Measurements from ENCODE around the gene MVK. TPM values are rescaled to one million over a fixed set of nuclear protein-coding genes. Genes with fewer than 3 reads are reported as not detected.

Gene MVK
- total and polyA plus RNA-seq, 2 experiments from 2014 or later = 16.7 to 40.1 TPM

DNA sequence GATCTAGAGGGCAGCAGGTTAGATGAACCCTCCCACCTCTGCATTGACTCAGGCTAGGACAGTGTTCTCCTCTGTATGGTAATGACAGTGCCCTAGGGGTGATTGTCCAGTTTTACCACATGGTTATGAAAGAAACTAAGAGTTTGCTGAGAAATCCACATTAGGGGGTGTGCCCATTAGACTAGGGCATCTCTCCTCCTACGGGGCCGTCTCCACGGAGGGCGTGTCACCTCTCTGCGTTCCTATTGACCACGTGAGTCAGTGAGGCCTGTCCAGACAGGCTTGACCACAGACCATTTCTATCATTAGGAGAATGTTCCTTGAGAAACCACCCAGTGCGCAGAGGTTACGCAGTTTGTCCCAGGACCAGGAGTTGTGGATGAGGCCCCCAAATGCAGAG, 8.3 kb downstream of the MVK start:
- Histone ChIP-seq H3K27ac (ENCODE audit: low read depth) (no peak overlapping the region), H3F3A (replicated peaks; ENCODE audit: low read depth) (no peaks in the 10 kb centered on the region)

More for the DNA sequence above, 8.3 kb downstream of the MVK start:
- H3K4me3 ChIP-seq = no peak overlapping the region
- H3K4me1 ChIP-seq (ENCODE audit: insufficient read depth) = no peaks in the 10 kb centered on the region
- H3K4me2 ChIP-seq = no peak overlapping the region
- peaks cover 2% of the 10 kb centered on the region; the same call in 1 of the 3 replicates for H3K4me1 Mint-ChIP-seq
- no peaks in the 10 kb centered on the region; the same call in 1 of the 2 replicates for H4K20me1 ChIP-seq (replicated peaks; ENCODE audit: insufficient read depth)
- H3K27ac Mint-ChIP-seq = no peak overlapping the region
- H3K36me3 Mint-ChIP-seq (ENCODE audit: low read depth) = peaks cover 56% of the 10 kb centered on the region
- no peaks in the 10 kb centered on the region for H3K9me2 ChIP-seq (ENCODE audit: insufficient read depth)
- H3K4me3 Mint-ChIP-seq = no peak overlapping the region
- H3K9me3 Mint-ChIP-seq = no peaks in the 10 kb centered on the region
- H2AFZ ChIP-seq = no peak overlapping the region
- H3K79me2 ChIP-seq (replicated peaks; ENCODE audit: insufficient read depth) = peaks cover 5% of the 10 kb centered on the region; the same call in 1 of the 2 replicates
- H3K36me3 ChIP-seq (ENCODE audit: insufficient read depth) = peaks cover 15% of the 10 kb centered on the region
- peaks cover 8% of the 10 kb centered on the region for H3K27me3 Mint-ChIP-seq (ENCODE audit: insufficient read depth, low read depth, poor library complexity)
- TF ChIP-seq CREB1 (CRISPR knock-in tag; IDR thresholded peaks at IDR 0.05; ENCODE audit: low read depth) (no peak), ZNF331 (CRISPR knock-in tag; IDR thresholded peaks at IDR 0.05; ENCODE audit: low read depth) (no peak), JUNB (IDR thresholded peaks at IDR 0.05; ENCODE audit: unreplicated experiment) (no peak), ZNF462 (CRISPR knock-in tag; IDR thresholded peaks at IDR 0.05) (no peak), STAT1 (IDR thresholded peaks at IDR 0.05; ENCODE audit: unreplicated experiment) (no peak), NANOG (IDR thresholded peaks at IDR 0.05; ENCODE audit: borderline replicate concordance) (no peak), ZNF114 (CRISPR knock-in tag; IDR thresholded peaks at IDR 0.05) (no peak), CTCF (conservative IDR thresholded peaks at IDR 0.05; ENCODE audit: low read depth in 2 of 2) (no peak), EZH2 (IDR thresholded peaks at IDR 0.05; ENCODE audit: low read depth, unreplicated experiment) (no peak), POLR2AphosphoS5 (IDR thresholded peaks at IDR 0.05; ENCODE audit: low read depth) (no peak), EZH2phosphoT487 (IDR thresholded peaks at IDR 0.05; ENCODE audit: unreplicated experiment) (no peak)
- TF ChIP-seq, protein P1, sequence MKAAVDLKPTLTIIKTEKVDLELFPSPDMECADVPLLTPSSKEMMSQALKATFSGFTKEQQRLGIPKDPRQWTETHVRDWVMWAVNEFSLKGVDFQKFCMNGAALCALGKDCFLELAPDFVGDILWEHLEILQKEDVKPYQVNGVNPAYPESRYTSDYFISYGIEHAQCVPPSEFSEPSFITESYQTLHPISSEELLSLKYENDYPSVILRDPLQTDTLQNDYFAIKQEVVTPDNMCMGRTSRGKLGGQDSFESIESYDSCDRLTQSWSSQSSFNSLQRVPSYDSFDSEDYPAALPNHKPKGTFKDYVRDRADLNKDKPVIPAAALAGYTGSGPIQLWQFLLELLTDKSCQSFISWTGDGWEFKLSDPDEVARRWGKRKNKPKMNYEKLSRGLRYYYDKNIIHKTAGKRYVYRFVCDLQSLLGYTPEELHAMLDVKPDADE (IDR thresholded peaks at IDR 0.05) = no peak
- TF ChIP-seq, protein P2, sequence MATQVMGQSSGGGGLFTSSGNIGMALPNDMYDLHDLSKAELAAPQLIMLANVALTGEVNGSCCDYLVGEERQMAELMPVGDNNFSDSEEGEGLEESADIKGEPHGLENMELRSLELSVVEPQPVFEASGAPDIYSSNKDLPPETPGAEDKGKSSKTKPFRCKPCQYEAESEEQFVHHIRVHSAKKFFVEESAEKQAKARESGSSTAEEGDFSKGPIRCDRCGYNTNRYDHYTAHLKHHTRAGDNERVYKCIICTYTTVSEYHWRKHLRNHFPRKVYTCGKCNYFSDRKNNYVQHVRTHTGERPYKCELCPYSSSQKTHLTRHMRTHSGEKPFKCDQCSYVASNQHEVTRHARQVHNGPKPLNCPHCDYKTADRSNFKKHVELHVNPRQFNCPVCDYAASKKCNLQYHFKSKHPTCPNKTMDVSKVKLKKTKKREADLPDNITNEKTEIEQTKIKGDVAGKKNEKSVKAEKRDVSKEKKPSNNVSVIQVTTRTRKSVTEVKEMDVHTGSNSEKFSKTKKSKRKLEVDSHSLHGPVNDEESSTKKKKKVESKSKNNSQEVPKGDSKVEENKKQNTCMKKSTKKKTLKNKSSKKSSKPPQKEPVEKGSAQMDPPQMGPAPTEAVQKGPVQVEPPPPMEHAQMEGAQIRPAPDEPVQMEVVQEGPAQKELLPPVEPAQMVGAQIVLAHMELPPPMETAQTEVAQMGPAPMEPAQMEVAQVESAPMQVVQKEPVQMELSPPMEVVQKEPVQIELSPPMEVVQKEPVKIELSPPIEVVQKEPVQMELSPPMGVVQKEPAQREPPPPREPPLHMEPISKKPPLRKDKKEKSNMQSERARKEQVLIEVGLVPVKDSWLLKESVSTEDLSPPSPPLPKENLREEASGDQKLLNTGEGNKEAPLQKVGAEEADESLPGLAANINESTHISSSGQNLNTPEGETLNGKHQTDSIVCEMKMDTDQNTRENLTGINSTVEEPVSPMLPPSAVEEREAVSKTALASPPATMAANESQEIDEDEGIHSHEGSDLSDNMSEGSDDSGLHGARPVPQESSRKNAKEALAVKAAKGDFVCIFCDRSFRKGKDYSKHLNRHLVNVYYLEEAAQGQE (IDR thresholded peaks at IDR 0.05; ENCODE audit: unreplicated experiment) = no peak
- ATAC-seq (no peak), DNase-seq (ENCODE audit: low spot score) (no peak)
- no peaks in the 10 kb centered on the region for H3K27me3 ChIP-seq (ENCODE audit: insufficient read depth)
